NCI-H1930 (cell line): ENCODE data around the gene MAP2.

Experiments used
- DNase-seq, 2 experiments: peaks; one replicate each; lab custom pipeline; 2025; lab: John Stamatoyannopoulos, UW

Gene MAP2, protein sequence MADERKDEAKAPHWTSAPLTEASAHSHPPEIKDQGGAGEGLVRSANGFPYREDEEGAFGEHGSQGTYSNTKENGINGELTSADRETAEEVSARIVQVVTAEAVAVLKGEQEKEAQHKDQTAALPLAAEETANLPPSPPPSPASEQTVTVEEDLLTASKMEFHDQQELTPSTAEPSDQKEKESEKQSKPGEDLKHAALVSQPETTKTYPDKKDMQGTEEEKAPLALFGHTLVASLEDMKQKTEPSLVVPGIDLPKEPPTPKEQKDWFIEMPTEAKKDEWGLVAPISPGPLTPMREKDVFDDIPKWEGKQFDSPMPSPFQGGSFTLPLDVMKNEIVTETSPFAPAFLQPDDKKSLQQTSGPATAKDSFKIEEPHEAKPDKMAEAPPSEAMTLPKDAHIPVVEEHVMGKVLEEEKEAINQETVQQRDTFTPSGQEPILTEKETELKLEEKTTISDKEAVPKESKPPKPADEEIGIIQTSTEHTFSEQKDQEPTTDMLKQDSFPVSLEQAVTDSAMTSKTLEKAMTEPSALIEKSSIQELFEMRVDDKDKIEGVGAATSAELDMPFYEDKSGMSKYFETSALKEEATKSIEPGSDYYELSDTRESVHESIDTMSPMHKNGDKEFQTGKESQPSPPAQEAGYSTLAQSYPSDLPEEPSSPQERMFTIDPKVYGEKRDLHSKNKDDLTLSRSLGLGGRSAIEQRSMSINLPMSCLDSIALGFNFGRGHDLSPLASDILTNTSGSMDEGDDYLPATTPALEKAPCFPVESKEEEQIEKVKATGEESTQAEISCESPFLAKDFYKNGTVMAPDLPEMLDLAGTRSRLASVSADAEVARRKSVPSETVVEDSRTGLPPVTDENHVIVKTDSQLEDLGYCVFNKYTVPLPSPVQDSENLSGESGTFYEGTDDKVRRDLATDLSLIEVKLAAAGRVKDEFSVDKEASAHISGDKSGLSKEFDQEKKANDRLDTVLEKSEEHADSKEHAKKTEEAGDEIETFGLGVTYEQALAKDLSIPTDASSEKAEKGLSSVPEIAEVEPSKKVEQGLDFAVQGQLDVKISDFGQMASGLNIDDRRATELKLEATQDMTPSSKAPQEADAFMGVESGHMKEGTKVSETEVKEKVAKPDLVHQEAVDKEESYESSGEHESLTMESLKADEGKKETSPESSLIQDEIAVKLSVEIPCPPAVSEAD (N-terminal part only)

DNA sequence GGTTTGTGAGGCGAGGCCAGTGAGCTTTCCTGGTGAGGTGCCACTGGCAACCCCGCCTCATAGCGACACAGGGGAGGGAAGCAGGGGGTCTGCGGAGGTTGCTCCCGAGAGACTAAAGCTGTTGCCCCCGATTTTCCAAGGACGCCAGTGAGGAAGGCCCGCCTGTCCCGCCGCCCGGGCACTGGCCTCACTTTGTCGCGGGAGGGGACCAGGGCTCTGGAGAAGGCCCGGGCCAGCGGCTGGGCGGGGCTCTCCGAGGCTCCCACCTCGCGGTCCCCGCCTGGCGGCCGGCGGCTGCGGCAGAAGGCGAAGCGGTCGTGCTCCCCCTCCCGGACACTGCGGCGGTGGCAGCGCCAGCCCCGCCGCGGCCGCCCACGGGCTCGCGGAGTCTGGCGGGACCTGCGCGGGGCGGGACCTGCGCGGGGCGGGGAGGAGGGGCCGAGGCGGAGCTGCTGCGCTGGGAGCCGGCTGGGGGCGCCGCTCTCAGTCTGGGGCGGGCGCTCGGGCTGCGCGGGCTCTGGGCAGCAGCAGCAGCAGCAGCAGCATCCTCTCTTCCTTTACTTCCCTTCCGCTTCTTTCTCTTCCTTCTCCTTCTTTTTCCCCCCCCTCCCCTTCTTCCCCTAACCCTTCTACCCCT is at the start of gene MAP2:
MAP2 (plus strand) TSS at position 486 of the 637 bp plus-strand sequence. CDS start 229,124 bp downstream, outside the sequence.
- peak; percentile 77 to 90 for DNase-seq

DNA sequence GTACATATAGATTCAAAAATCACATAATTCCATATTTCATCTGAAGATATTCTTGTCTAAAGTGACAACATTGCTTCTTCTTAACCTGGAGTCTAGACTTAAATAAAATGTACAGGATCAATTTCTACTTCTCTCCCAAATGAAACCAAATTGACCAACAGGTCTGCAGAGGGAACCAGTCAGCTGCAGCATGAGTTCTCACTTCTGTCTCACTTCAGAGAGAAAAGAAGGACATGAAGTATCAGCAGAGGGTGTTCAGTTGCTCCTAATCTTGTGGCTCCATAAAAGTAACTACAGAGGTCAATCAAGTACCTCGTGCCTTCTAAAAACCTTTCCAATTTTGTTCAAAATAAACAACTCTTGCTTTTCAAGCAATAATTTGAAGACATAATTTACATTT is 47.2 kb upstream of the MAP2 start:
- DNase-seq, result no peak

DNA sequence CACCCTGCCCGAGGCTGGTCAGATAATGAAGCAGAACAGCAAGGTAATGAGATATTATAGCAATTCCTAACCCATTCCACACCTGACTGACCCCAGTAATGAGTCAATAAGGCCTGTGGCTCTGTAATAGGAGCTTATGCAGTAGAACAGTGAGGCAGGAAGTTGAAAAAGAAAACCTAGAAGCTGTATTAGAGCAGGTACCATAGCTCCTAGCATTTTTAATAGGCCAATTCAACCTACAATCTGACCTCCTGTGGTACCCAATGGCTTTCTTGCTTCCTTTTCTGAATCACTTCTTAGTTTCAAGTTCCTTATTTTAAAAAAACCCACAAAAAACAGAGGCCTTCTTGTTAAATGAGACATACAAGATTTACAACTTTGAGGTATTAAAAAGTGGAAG is 43.6 kb upstream of the MAP2 start:
- peak in 1 of 2 experiments; percentile 7 for DNase-seq

DNA sequence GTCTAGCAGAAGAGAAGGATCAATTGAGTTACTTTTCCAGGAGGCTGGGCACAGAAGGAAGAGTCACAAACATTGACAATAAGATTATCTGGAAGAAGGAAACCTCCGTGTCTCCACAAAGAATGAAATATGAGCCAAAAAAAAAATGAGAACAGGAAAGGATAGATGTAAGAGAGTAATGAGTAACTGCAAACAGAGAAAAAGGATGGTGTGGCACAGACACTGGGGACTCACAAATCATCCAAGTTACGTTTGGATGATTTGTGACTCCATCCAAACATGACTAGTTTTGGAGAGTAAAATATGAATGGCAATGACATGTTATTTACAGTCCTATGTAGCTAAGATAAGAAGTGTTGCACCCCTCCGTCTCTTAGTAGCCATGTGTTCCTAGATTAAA is 42.8 kb upstream of the MAP2 start:
- DNase-seq, result no peak

DNA sequence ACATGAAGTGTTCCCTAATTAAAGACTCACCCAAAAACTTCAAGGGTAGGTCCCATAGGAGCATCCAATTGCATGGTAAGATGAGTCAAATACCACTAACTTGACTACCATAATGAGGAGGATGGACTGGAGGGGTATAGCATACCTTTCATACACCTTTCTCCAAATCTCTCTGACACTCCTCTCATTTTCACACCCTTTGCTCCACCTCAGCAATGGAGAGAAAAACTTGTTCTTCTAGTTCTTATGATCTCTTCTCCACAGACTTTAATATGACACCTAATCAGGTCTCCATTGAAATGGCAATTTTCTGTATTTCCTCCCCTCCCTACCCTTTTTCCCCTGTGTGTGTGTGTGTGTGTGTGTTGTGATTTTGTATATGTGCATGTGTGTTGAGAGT is 41.1 kb upstream of the MAP2 start:
- DNase-seq, result no peak

DNA sequence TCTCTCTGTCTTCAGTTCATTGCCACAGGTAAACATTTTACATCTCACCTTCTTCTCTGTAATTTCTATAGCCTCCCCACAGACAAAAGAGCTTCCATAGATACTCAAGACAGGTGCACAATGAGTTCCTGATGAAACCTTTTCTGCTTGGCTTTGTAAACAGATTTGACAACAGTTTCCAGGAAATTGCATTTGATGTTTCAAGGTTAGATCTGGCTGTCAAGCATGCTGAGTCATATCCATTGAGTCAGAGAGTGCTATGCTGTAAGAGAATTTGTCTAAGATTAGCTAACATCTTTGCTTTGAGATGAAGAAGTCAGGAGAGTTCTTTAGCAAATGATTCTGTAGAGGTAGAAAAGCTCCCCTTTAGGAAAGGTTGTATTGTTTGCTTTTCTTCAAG is 40.6 kb upstream of the MAP2 start:
- DNase-seq, result peak in 1 of 2 experiments; percentile 7

DNA sequence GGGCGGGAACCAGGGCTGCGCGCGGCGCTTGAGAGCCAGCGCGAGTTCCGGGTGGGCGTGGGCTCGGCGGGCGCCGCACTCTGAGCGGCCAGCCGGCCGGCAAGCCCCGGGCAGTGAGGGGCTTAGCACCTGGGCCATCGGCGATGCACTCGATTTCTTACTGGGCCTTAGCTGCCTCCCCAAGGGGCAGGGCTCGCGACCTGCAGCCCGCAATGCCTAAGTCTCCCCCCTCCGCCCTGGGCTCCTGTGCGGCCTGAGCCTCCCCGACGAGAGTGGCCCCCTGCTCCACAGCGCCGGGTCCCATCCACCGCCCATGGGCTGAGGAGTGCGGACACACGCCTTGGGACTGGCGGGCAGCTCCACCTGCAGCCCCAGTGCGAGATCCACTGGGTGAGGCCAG is 36.5 kb upstream of the MAP2 start:
- DNase-seq, result no peak

DNA sequence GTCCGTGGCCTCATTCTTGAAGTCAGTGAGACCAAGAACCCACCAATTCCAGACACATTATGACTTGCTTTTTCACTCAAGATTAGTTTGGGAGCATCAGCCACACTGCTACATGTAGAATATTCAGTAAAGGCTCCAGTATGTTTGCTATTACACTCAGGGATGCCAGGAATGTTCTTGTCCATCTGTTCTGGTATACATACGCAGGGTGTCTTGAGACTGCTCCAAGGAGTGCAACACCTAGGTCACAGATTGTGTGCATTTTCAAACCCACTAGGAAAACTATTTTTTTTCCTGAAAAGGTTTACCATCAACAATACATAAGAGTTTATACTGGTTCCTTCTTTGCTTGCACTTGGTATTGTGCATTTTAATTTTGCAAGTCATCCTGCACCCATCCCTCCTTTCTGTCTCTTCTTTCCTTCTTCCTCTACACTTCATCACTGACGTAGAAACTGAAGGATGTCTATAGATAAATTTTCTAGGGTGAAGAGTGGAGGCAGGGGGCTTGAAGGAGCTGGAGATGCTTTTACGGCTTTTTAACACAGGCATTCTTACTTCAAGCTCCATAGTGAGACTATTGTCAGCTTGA is 35.3 kb upstream of the MAP2 start:
- DNase-seq, result no peak

DNA sequence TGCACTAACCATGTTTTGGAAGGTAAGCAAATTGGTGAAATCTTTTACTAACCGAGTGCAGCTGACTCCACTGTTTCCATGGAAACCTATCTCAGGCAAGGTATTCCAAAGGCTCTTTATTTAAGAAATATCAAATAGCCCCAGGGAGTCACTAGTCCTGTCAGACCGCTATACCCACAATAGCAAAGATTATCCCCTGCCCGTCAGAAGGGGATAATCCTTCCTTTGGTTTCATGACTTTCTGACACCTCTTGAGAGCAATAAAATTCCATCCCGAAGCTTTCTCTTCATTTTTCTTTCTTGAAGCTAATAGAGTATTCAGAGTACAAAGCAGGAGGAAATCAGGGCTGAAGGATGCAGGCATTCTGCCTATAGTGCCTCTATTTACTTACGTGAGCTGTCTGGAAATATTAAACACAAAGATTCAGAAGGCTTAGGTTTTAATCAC is 34.7 kb upstream of the MAP2 start:
- DNase-seq, result no peak

DNA sequence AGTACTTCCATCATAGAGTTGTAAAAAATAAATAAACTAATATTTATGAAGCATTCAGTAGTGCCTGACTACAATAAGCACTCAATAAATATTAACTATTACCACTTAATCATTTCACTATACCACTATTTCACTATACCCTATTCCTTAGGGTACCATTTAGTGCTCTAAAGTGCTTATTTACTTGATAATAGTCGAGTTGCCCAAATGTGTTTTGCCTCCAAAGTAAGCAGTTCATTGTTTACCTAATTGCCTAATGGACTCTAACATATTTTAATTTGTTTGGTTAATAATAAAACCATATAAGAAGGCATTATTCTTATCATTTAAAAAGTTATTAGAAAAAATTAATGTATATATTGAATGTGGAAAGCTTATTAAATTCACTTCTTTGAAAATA is 33.0 kb upstream of the MAP2 start:
- DNase-seq, result no peak

DNA sequence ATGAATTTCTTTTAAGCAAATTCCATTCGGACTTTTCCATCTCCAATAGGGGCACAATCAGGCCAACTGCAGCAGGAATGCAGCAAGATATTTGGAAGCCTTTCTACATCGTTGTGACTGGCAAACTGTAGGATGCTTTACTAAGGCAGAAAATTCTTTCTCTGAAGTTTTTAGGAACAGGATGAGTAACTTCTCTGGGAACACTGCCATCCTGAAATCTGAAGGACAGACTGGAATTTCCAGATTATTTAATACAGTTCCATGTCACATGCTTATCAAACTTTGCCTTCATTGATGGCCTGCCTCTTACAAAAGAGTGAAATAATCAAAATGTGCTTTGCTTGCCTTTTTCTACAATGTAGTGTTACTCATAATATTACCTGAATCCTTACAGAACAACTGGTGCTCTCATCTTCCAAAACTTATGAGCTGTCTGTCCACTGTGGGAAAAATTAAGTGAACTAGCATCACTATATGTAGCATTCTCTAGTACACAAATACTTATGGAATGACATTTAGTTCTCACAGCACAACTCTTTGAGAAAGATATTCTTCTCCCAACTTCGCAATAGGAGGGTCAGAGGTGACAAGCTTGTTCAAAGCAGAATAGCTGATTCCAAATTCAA is 32.0 kb upstream of the MAP2 start:
- no peak for DNase-seq

DNA sequence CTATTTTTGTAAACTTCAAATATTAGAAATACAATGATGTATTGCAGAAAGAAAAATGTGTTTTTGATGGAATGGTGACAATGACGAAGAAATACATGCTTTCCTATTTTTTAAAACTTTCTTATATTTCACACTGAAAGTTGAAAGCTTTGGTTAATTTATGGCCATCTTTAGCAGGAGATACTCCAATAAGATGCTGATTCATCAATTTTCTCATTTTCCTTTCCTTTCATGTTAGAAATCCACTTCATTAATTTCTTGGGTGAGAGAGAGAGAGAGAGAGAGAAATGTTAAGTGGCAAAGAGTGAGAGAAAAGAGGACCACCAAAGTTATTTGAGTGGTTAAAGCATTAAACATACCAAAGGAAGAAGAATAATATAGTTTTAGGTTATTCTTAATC is 28.6 kb upstream of the MAP2 start:
- no peak for DNase-seq

DNA sequence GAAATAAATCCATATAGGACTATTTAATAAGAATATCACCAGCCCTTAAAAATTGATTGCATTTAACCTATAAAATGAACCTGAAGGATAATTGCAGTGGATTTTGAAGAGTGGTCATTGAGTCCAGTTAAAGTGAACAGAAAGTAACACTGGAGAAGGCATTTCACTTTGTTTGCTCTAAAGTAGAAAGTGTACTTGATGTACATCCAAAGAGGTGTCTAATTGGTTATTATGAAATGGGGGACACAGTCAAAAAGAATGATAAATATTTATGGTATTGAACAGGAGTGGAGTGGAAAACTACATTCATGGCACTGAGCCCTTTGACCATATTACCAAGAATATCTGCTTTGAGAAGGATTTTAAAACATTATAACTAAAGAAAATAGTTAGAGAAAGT is 28.2 kb upstream of the MAP2 start:
- no peak for DNase-seq

DNA sequence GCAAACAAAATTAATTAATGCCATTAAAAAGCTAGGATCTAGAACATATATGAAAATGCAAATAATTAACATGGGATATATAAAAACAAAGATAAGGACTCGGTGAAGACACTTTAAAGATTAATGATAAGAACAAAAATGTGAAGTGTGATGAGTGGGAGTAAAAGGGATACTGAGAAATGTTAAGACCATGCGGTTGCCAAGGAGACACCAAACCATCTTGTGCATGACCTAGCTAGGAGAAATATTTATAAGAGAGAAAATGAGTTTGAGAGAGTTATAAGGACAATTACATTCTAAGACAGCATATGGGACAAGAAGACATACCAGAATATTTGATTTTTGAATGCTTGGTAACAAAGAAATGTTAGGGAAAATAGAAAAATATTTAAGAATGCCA is 25.4 kb upstream of the MAP2 start:
- no peak for DNase-seq

DNA sequence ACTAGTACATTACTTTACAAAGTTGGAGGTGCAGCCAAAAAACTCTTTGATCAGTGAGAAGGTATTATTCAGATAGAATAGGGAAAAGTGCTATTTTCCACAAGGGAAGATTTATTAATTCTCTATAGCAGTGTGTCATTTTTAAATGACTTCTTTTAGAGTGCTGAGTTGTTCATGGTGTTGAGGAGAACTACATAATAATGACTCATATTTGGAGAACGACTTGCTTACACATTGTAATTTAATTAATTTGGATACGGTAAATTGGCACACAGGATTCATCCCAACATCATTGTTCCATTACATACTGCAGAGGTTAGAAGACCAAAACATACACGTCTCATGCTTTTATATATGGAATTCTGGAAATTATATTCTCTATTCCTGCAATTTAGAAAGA is 22.1 kb upstream of the MAP2 start:
- no peak for DNase-seq

DNA sequence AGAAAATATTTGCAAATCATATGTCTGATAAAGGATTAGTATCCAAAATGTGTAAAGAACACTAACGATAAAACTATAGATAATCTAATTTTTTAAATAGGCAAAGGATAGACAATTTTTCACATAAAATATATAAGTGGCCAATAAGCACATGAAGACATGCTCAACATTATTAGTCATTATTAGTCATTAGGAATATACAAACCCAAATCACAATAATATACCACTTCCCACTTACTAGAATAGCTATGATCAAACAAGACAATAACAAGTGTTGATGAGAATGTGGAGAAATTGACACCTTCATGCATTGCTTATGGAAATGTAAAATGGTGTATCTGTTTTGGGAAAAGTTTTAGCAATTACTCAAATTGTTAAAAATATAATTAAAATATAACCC is 12.6 kb upstream of the MAP2 start:
- DNase-seq, result no peak

DNA sequence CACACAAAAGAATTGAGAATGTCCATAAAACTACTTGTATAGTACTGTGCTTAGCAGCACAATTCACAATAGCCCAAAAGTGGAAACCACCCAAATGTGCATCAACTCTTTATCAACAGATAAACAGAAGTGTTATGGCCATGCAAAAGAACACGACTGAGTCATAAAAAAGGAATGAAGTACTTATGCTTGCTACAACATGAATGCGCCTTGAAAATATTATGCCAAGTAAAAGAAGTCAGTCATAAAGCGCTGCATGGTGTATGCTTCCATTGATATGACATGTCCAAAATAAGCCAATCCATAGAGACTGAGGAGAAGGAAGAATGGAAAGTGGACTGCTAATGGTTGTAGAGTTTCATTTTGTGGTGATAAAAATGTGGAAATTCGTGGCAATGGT is 12.1 kb upstream of the MAP2 start:
- DNase-seq, result no peak

DNA sequence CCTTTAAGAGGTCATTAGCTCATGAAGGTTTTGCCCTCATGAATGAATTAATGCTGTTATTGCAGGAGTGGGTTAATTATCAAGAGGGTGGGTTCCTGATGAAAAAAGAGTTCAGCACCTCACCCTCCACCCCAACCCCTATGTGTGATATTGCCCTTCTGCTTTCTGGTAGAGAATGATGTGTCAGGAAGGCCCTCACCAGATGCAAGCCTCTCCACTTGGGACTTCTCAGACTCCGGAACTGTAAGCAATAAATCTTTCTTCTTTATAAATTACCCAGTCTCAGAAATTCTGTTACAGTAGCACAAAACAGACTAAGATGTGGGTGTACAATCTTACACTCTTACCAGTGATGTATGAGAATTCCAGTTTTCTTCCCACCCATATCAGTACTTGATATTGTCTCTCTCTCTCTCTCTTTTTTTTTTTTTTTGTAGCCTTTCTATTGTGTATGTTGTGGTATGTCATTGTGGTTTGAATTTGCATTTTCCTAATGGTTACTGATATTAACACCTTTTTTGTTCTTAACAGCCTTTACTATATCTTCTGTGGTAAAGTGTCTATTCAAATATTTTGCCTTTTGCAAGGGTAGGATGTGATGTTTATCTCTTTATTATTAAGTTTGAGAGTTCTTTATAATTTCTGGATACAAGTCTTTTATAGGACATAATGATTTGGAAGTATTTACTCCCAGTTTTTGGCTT is 10.4 kb upstream of the MAP2 start:
- no peak for DNase-seq

DNA sequence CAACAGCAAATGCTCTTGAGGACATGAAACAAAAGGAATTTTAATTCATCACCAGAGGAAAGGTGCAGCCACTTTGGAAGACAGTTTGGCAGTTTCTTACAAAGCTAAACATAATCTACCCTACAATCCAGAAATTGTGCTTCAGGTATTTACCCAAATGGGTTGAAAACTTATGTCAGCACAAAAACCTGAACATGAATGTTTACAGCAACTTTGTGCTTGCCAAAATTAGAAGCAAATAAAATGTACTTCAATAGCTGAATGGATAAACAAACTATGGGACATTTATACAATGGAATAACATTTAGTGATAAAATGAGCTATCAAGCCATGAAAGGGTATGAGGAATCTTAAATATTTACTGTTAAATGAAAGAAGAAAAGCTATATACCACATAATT is 6.9 kb upstream of the MAP2 start:
- DNase-seq, result no peak

DNA sequence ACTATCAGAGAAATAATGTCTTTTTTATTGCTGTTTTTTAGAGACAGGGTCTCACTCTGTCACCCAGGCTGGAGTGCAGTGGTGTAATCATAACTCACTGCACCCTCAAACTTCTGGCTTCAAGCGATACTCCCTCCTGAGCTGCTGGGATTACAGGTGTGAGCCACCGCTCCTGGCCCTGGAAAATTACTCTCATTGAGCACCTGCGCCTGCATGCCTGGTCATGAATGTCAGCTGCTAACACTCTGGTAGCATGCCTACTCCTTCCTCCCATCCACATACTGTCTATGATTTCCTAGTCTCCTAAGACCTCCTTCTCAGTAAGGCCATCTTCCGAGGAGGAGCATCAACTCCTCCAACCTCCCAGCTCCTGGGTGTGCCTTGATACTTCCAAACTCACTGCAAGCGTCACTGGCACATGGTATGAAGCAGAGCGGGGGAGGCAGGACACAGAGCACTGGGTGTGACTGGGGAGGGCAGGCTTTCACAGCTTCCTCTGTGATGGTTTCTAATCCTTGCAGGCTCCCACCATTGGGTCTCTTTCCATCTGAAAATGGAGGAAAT is 1.6 kb upstream of the MAP2 start:
- DNase-seq, result no peak
